Measurements from ENCODE around the gene PTPN6. TPM values are rescaled to one million over a fixed set of nuclear protein-coding genes. Genes with fewer than 3 reads are reported as not detected.

PTPN6 gene
- total RNA-seq, 1 donor from 2014 or later, result 154 TPM

DNA sequence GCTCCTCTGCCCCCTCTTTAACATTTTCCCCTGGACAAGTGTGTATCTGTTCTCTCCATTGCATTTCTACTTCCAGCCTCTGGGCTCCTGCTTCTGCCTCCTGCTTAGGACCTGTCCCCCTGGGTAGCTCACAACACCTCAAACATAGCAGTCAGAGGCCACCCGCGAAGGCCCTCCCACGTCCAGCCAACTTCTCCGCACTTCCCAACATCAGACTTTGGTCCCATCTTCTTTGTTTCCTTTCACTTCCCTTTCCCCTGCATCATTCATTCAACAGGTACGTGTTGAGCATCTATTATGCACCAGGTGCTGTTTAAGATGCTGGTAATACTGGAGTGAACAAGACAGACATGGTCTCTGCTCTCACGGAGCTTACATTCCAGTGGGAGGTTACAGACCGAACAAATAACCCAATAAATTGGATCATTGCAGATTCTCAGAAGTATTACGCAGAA, 4.2 kb upstream of the PTPN6 start:
- H3K4me1 ChIP-seq, result peaks cover 53% of the 10 kb centered on the region
- intact Hi-C loops (cut with DNase I), result loop anchor here (10.0 kb wide), 1 partner anchor 158 kb away; the partner anchor contains the start of gene C1RL
- H3K27me3 ChIP-seq, result no peaks in the 10 kb centered on the region
- H3K4me3 ChIP-seq, result peak overlapping the region; percentile 39
- no peaks in the 10 kb centered on the region for H3K36me3 ChIP-seq
- ATAC-seq (no peak), DNase-seq (no peak)
- no peaks in the 10 kb centered on the region for H3K9me3 ChIP-seq
- TF ChIP-seq, protein P1, sequence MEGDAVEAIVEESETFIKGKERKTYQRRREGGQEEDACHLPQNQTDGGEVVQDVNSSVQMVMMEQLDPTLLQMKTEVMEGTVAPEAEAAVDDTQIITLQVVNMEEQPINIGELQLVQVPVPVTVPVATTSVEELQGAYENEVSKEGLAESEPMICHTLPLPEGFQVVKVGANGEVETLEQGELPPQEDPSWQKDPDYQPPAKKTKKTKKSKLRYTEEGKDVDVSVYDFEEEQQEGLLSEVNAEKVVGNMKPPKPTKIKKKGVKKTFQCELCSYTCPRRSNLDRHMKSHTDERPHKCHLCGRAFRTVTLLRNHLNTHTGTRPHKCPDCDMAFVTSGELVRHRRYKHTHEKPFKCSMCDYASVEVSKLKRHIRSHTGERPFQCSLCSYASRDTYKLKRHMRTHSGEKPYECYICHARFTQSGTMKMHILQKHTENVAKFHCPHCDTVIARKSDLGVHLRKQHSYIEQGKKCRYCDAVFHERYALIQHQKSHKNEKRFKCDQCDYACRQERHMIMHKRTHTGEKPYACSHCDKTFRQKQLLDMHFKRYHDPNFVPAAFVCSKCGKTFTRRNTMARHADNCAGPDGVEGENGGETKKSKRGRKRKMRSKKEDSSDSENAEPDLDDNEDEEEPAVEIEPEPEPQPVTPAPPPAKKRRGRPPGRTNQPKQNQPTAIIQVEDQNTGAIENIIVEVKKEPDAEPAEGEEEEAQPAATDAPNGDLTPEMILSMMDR (IDR thresholded peaks at IDR 0.05), result no peak
- H3K27ac ChIP-seq, result peak overlapping the region; percentile 60

DNA sequence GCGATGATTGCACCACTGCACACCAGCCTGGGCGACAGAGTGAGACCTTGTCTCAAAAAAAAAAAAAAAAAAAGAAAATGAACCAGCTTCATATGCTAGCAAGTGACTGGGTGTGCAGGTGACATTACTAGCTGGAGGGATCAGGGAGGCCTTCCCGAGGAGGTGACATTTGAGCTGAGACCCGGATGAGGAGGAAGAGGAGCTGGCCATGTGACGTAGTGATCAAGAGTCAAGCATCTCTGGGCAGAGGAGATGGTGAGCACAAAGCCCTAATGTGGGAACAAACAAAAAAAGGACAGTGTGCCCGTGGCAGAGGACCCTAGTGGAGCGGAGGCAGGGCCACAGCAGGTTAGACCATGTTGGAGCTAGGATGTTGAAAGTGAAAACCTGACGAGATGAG, 3.5 kb upstream of the PTPN6 start:
- peaks cover 50% of the 10 kb centered on the region for H3K4me1 ChIP-seq
- no peak overlapping the region for H3K4me3 ChIP-seq
- ATAC-seq (no peak), DNase-seq (peak; percentile 40)
- no peaks in the 10 kb centered on the region for H3K27me3 ChIP-seq
- intact Hi-C loops (cut with DNase I), result loop anchor here (10.0 kb wide), 1 partner anchor 157 kb away; the partner anchor contains the start of gene C1RL
- H3K27ac ChIP-seq, result no peak overlapping the region
- TF ChIP-seq, protein P1 (IDR thresholded peaks at IDR 0.05), result no peak
- H3K36me3 ChIP-seq, result no peaks in the 10 kb centered on the region
- no peaks in the 10 kb centered on the region for H3K9me3 ChIP-seq

DNA sequence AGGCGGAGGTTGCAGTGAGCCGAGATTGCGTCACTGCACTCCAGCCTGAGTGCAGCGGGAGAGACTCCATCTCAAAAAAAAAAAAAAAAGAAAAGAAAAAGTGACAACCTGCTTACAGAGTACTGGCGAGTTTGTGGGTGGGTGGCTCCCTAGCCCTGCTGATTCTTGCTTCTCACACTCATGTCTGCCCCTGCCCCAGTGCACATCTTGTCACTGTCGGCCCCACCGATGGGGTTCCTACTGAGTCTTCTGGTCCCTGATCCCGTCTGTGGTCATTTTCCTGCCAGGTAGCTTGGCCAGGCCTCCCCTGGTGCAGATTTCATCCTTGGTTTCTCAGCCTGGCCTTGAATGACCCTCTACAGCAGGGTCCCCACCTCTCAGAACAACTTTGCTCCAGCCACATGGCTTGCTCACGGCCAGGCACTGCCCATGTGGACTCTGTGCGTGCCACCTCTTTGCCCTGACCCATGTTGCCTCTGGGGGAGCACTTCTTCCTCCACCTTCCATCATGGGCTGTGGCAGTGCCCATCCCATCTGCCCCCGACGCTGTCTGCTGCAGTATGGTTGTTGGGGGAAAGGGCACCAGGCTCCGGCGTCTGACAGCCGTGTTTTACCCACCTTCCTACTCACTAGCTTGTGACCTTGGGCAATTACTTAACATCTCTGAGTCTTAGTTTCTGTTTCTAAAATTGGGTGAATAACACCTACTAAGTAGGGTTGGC, 2.1 kb upstream of the PTPN6 start:
- peaks cover 41% of the 10 kb centered on the region for H3K4me1 ChIP-seq

DNA sequence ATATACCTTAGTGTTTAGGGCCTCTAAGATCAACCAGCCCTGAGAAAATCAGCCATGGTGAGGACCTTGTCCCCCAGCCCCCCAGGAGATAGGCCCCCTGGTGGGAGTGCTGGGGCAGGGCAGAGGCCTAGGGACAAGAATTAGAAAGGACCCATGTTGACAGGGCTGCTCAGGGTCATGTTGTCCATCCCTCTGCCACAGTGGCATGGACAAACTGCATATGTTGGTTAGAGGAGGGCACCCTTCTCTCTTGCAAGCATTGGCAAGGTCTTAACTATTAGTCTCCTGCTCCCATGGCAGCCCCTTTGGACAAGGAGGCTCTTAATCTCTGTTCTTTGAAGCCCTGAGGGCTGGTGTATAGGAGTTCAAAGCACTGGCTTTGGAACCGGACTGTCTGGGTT, 755 bp upstream of the PTPN6 start:
- Histone ChIP-seq H3K4me1 (peaks cover 42% of the 10 kb centered on the region), H3K4me3 (no peak overlapping the region)
- intact Hi-C loops (cut with DNase I), result no loop called here

More for the DNA sequence above, 2.1 kb upstream of the PTPN6 start:
- ATAC-seq (peak; percentile 18), DNase-seq (peak; percentile 84)
- no peaks in the 10 kb centered on the region for H3K36me3 ChIP-seq
- H3K27ac ChIP-seq, result peak overlapping the region; percentile 71
- H3K9me3 ChIP-seq, result no peaks in the 10 kb centered on the region
- H3K27me3 ChIP-seq, result no peaks in the 10 kb centered on the region
- intact Hi-C loops (cut with DNase I), result loop anchor here (10.0 kb wide), 1 partner anchor 156 kb away; the partner anchor contains the start of gene C1RL
- TF ChIP-seq, protein P1 (IDR thresholded peaks at IDR 0.05), result peak; percentile 29
- no peak overlapping the region for H3K4me3 ChIP-seq

DNA sequence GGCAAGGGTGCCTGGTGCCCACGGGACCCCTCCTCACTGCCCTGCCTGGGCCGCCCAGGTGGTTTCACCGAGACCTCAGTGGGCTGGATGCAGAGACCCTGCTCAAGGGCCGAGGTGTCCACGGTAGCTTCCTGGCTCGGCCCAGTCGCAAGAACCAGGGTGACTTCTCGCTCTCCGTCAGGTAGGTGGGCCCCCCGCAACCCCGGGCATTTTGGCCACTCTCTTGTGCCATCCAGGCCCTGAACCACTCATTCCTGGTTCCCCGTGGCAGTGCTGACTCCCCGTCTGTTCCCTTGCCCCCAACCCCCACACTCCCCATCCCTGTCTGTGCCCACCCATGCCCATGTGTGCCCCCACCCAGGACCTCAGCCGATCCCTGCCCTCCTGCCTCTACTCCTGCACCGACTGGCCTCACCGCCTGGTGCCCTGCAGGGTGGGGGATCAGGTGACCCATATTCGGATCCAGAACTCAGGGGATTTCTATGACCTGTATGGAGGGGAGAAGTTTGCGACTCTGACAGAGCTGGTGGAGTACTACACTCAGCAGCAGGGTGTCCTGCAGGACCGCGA, 480 bp downstream of the PTPN6 start:
- Histone ChIP-seq H3K27ac (peak overlapping the region; percentile 89), H3K27me3 (no peaks in the 10 kb centered on the region), H3K4me3 (peak overlapping the region; percentile 60), H3K4me1 (peaks cover 30% of the 10 kb centered on the region), H3K36me3 (no peaks in the 10 kb centered on the region), H3K9me3 (no peaks in the 10 kb centered on the region)
- intact Hi-C loops (cut with DNase I), result no loop called here
- DNase-seq (no peak), ATAC-seq (no peak)
- TF ChIP-seq, protein P1 (IDR thresholded peaks at IDR 0.05), result no peak

More for the DNA sequence above, 755 bp upstream of the PTPN6 start:
- no peaks in the 10 kb centered on the region for H3K27me3 ChIP-seq
- no peaks in the 10 kb centered on the region for H3K9me3 ChIP-seq
- TF ChIP-seq, protein P1 (IDR thresholded peaks at IDR 0.05), result peak; percentile 13
- DNase-seq, result peak; percentile 49
- H3K36me3 ChIP-seq, result no peaks in the 10 kb centered on the region
- ATAC-seq, result no peak
- peak overlapping the region; percentile 89 for H3K27ac ChIP-seq
